HG02973 (cell line): ENCODE data around the gene CKAP5.

Experiments
- ATAC-seq: cut with Tn5 transposase; IDR thresholded peaks from one replicate; pipeline ENCODE4 v1.9.1; 2021; ENCODE audit warnings: moderate library complexity; ENCODE audit not compliant: unreplicated experiment

CKAP5 gene

GRCh38 chr11:46845740-46846509, at the start of gene CKAP5:
Gene CKAP5 (minus strand): TSS chr11:46846280. CDS start chr11:46821231, 25,049 bp downstream.
- ATAC-seq, result peak; percentile 94

- ATAC-seq, result no peak
These were observed 49.7 kb upstream of the CKAP5 start for GRCh38 chr11:46895821-46896220.

- no peak for ATAC-seq
These were observed 48.9 kb upstream of the CKAP5 start for GRCh38 chr11:46894961-46895360.

GRCh38 chr11:46894506-46894905, 48.4 kb upstream of the CKAP5 start:
- no peak for ATAC-seq

- no peak for ATAC-seq
These were observed 46.8 kb upstream of the CKAP5 start for GRCh38 chr11:46892838-46893237.

- no peak for ATAC-seq
These were observed 46.0 kb upstream of the CKAP5 start for GRCh38 chr11:46892109-46892508.

GRCh38 chr11:46890665-46891064, 44.6 kb upstream of the CKAP5 start:
- ATAC-seq, result no peak

GRCh38 chr11:46889689-46890475, 43.8 kb upstream of the CKAP5 start:
- no peak for ATAC-seq

GRCh38 chr11:46889251-46889650, 43.2 kb upstream of the CKAP5 start:
- no peak for ATAC-seq

GRCh38 chr11:46888636-46889035, 42.6 kb upstream of the CKAP5 start:
- no peak for ATAC-seq

GRCh38 chr11:46886211-46886610, 40.1 kb upstream of the CKAP5 start:
- ATAC-seq, result no peak

- no peak for ATAC-seq
These were observed 33.0 kb upstream of the CKAP5 start for GRCh38 chr11:46879056-46879585.

- no peak for ATAC-seq
These were observed 31.5 kb upstream of the CKAP5 start for GRCh38 chr11:46877580-46877979.

GRCh38 chr11:46876471-46876870, 30.4 kb upstream of the CKAP5 start:
- no peak for ATAC-seq

- ATAC-seq, result no peak
These were observed 28.5 kb upstream of the CKAP5 start for GRCh38 chr11:46874586-46874985.

GRCh38 chr11:46868912-46869311, 22.8 kb upstream of the CKAP5 start:
- no peak for ATAC-seq

GRCh38 chr11:46865340-46865739, 19.3 kb upstream of the CKAP5 start:
- ATAC-seq, result no peak

- no peak for ATAC-seq
These were observed 14.1 kb upstream of the CKAP5 start for GRCh38 chr11:46860218-46860617.

GRCh38 chr11:46858920-46859546, 13.0 kb upstream of the CKAP5 start:
- no peak for ATAC-seq

- no peak for ATAC-seq
These were observed 11.6 kb upstream of the CKAP5 start for GRCh38 chr11:46857666-46858065.

GRCh38 chr11:46856605-46857343, 10.7 kb upstream of the CKAP5 start:
- ATAC-seq, result no peak
